H9 (cell line): ENCODE results near the gene HPDL. TPM values are rescaled to one million over a fixed set of nuclear protein-coding genes. Genes with fewer than 3 reads are reported as not detected.

Source experiments
- DNase-seq: peaks from one replicate; pipeline ENCODE4 v3.0.0-alpha.2; 2017
- H2AFZ ChIP-seq: one replicate; pipeline ENCODE4 v1.6.1; 2013; ENCODE audit warnings: mild to moderate bottlenecking, low read length, control low read depth, moderate library complexity
- H2AK5ac ChIP-seq: 2 replicates; pipeline ENCODE4 v1.6.1; 2013; ENCODE audit warnings: low read length, control low read depth, mixed read lengths; ENCODE audit not compliant: insufficient read length
- H2BK120ac ChIP-seq: one replicate; pipeline ENCODE4 v1.6.1; 2013; ENCODE audit warnings: low read depth, mild to moderate bottlenecking, low read length, control low read depth, inconsistent platforms; ENCODE audit not compliant: poor library complexity, severe bottlenecking
- H2BK12ac ChIP-seq: 2 replicates; pipeline ENCODE4 v1.6.1; 2013; ENCODE audit warnings: low read length, control low read depth, mixed read lengths, low read depth; ENCODE audit not compliant: insufficient read length
- H2BK15ac ChIP-seq: 2 replicates; pipeline ENCODE4 v1.6.1; 2013; ENCODE audit warnings: low read depth, low read length, control low read depth
- H2BK20ac ChIP-seq: one replicate; pipeline ENCODE4 v1.6.1; 2013; ENCODE audit warnings: low read depth, mild to moderate bottlenecking, low read length, control low read depth, inconsistent platforms; ENCODE audit not compliant: poor library complexity, severe bottlenecking
- H2BK5ac ChIP-seq: 2 replicates; pipeline ENCODE4 v1.6.1; 2013; ENCODE audit warnings: low read length, control low read depth, mixed read lengths; ENCODE audit not compliant: insufficient read length
- H3K14ac ChIP-seq: 2 replicates; pipeline ENCODE4 v1.6.1; 2013; ENCODE audit warnings: low read length, control low read depth; ENCODE audit not compliant: insufficient read depth
- H3K18ac ChIP-seq: 2 replicates; pipeline ENCODE4 v1.6.1; 2013; ENCODE audit warnings: low read depth, mild to moderate bottlenecking, mixed read lengths, low read length, control low read depth; ENCODE audit not compliant: insufficient read length
- H3K23ac ChIP-seq: 2 replicates; pipeline ENCODE4 v1.6.1; 2013; ENCODE audit warnings: low read length, control low read depth, mixed read lengths, low read depth; ENCODE audit not compliant: insufficient read length
- H3K23me2 ChIP-seq: 2 replicates; pipeline ENCODE4 v1.6.1; 2013; ENCODE audit warnings: low read depth, mild to moderate bottlenecking, mixed read lengths, low read length, control low read depth; ENCODE audit not compliant: insufficient read length, poor library complexity, severe bottlenecking
- H3K27ac ChIP-seq: 2 replicates; pipeline ENCODE4 v1.5.1; 2013; ENCODE audit warnings: low read length, control low read depth, mixed read lengths, low read depth; ENCODE audit not compliant: insufficient read length
- H3K27me3 ChIP-seq: 2 replicates; pipeline ENCODE4 v1.6.1; 2013; ENCODE audit warnings: low read length, control low read depth, inconsistent platforms; ENCODE audit not compliant: insufficient read depth
- H3K4ac ChIP-seq: 2 replicates; pipeline ENCODE4 v1.6.1; 2013; ENCODE audit warnings: low read depth, mild to moderate bottlenecking, control low read depth, inconsistent platforms, low read length, moderate library complexity
- H3K4me1 ChIP-seq: 2 replicates; pipeline ENCODE4 v1.6.1; 2013; ENCODE audit warnings: low read length, control low read depth, inconsistent platforms; ENCODE audit not compliant: insufficient read depth
- H3K4me2 ChIP-seq: 2 replicates; pipeline ENCODE4 v1.6.1; 2013; ENCODE audit warnings: low read length, control low read depth, mixed read lengths; ENCODE audit not compliant: insufficient read length, insufficient read depth
- H3K56ac ChIP-seq: 2 replicates; pipeline ENCODE4 v1.6.1; 2013; ENCODE audit warnings: low read depth, mild to moderate bottlenecking, mixed read lengths, low read length, control low read depth; ENCODE audit not compliant: insufficient read length
- H3K79me1 ChIP-seq: 2 replicates; pipeline ENCODE4 v1.6.1; 2013; ENCODE audit warnings: low read depth, mild to moderate bottlenecking, moderate library complexity, low read length, control low read depth, inconsistent platforms; ENCODE audit not compliant: insufficient read depth, poor library complexity, severe bottlenecking
- H3K79me2 ChIP-seq: 2 replicates; pipeline ENCODE4 v1.6.1; 2013; ENCODE audit warnings: low read length, control low read depth, inconsistent platforms; ENCODE audit not compliant: insufficient read depth
- H3K9ac ChIP-seq: 2 replicates; pipeline ENCODE4 v1.6.1; 2013; ENCODE audit warnings: low read length, control low read depth, mixed read lengths; ENCODE audit not compliant: insufficient read length; ENCODE audit errors: extremely low read depth
- H3K9me3 ChIP-seq: one replicate; pipeline ENCODE4 v1.6.1; 2013; ENCODE audit warnings: low read depth, low read length, inconsistent platforms; ENCODE audit not compliant: control insufficient read depth
- H3T11ph ChIP-seq: one replicate; pipeline ENCODE4 v1.6.1; 2013; ENCODE audit warnings: mild to moderate bottlenecking, low read length, control low read depth, inconsistent platforms
- H4K20me1 ChIP-seq: one replicate; pipeline ENCODE4 v1.6.1; 2013; ENCODE audit not compliant: control insufficient read depth, insufficient read length, insufficient read depth
- H4K5ac ChIP-seq: 2 replicates; pipeline ENCODE4 v1.6.1; 2013; ENCODE audit warnings: low read depth, mild to moderate bottlenecking, mixed read lengths, low read length, control low read depth; ENCODE audit not compliant: insufficient read length
- H4K8ac ChIP-seq: replicated peaks from 2 replicates; pipeline ENCODE4 v1.6.1; 2013; ENCODE audit warnings: low read length, control low read depth, mixed read lengths, low read depth; ENCODE audit not compliant: insufficient read length
- H4K91ac ChIP-seq: 2 replicates; pipeline ENCODE4 v1.6.1; 2013; ENCODE audit warnings: low read depth, mild to moderate bottlenecking, moderate library complexity, mixed read lengths, low read length, control low read depth; ENCODE audit not compliant: insufficient read length
- H3K27ac Mint-ChIP-seq, 3 experiments: 2 replicates in 2 of 3; 3 replicates in 1 of 3; pipeline ENCODE4 v1.8.0; 2020 to 2021; ENCODE audit warnings: mixed read lengths in 3 of 3, mild to moderate bottlenecking in 1 of 3, moderate library complexity in 1 of 3
- H3K27me3 Mint-ChIP-seq: 2 replicates; pipeline ENCODE4 v1.8.0; 2021; ENCODE audit warnings: low read depth, mild to moderate bottlenecking, moderate library complexity, mixed read lengths
- H3K36me3 Mint-ChIP-seq, 3 experiments: 2 replicates in 2 of 3; 3 replicates in 1 of 3; pipeline ENCODE4 v1.8.0; 2020 to 2021; ENCODE audit warnings: low read depth in 3 of 3, mixed read lengths in 3 of 3; ENCODE audit not compliant: insufficient read depth in 1 of 3
- H3K4me1 Mint-ChIP-seq, 2 experiments: 2 replicates each; pipeline ENCODE4 v1.8.0; 2020; ENCODE audit warnings: mixed read lengths in 2 of 2
- H3K4me3 Mint-ChIP-seq, 2 experiments: 2 replicates in 1 of 2; 3 replicates in 1 of 2; pipeline ENCODE4 v1.8.0; 2020 to 2021; ENCODE audit warnings: mild to moderate bottlenecking in 2 of 2, mixed read lengths in 2 of 2, moderate library complexity in 1 of 2
- H3K9me3 Mint-ChIP-seq, 2 experiments: 2 replicates in 1 of 2; 3 replicates in 1 of 2; pipeline ENCODE4 v1.8.0; 2020; ENCODE audit warnings: mild to moderate bottlenecking in 2 of 2, mixed read lengths in 2 of 2, moderate library complexity in 1 of 2
- WGBS: extraction: QIAGEN DNeasy Blood & Tissue Kit; methylation state at CpG from one replicate; pipeline ENCODE4 v1.1.7; 2013; ENCODE audit warnings: missing lambda C conversion rate, low lambda C conversion rate, mixed read lengths; ENCODE audit not compliant: insufficient read length; ENCODE audit errors: extremely low coverage; 5-methylcytosine and 5-hydroxymethylcytosine counted together
- total RNA-seq: library from RNA; stranded (reverse); gene quantifications from 2 replicates; pipeline ENCODE4 v1.2.1, GENCODE V29; 2021
- TF ChIP-seq, protein P1 (sequence below): fragments of 200-600 bp; sonication (generic); conservative IDR thresholded peaks from 3 replicates; pipeline ENCODE4 v1.8.0; 2021; ENCODE audit warnings: antibody characterized with exemption, mild to moderate bottlenecking

HPDL gene
- total RNA-seq, 1 experiment from 2014 or later: 10.6 TPM

DNA sequence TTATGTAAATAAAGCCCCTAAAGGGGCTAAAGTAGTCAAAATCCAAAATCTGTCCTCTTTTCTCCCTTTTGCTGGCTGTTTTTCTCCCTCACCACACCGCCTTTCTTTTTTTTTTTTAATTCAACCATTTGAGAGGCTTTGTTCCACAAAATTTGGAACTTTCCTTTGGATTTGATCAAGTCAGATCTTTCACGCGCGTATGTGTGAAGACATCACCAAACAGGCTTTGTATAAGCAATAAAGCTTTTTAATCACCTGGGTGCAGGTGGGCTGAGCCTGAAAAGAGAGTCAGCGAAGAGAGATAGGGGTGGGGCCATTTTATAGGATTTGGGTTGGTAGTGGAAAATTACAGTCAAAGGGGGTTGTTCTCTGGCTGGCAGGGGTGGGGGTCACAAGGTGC is 5.3 kb upstream of the HPDL start:
- H3T11ph ChIP-seq: no peak overlapping the region
- H3K9ac ChIP-seq: no peak overlapping the region

More for the DNA sequence above, 5.3 kb upstream of the HPDL start:
- H2BK15ac ChIP-seq: no peak overlapping the region
- H3K79me2 ChIP-seq: no peaks in the 10 kb centered on the region
- no peak overlapping the region for H3K56ac ChIP-seq
- TF ChIP-seq, protein P1, sequence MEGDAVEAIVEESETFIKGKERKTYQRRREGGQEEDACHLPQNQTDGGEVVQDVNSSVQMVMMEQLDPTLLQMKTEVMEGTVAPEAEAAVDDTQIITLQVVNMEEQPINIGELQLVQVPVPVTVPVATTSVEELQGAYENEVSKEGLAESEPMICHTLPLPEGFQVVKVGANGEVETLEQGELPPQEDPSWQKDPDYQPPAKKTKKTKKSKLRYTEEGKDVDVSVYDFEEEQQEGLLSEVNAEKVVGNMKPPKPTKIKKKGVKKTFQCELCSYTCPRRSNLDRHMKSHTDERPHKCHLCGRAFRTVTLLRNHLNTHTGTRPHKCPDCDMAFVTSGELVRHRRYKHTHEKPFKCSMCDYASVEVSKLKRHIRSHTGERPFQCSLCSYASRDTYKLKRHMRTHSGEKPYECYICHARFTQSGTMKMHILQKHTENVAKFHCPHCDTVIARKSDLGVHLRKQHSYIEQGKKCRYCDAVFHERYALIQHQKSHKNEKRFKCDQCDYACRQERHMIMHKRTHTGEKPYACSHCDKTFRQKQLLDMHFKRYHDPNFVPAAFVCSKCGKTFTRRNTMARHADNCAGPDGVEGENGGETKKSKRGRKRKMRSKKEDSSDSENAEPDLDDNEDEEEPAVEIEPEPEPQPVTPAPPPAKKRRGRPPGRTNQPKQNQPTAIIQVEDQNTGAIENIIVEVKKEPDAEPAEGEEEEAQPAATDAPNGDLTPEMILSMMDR: no peak
- H3K14ac ChIP-seq: no peak overlapping the region; the same call in 1 of the 2 replicates
- H3K4me3 Mint-ChIP-seq: peak overlapping the region; percentile 27 to 67; a peak in 4 of 5 replicates
- H3K36me3 Mint-ChIP-seq: peaks cover 3 to 11% (median 3%) of the 10 kb centered on the region in 3 experiments; a peak in 4 of 7 replicates
- H3K18ac ChIP-seq: peak overlapping the region; percentile 21
- no peaks in the 10 kb centered on the region for H3K27me3 ChIP-seq
- H2AFZ ChIP-seq: no peak overlapping the region
- no peaks in the 10 kb centered on the region for H3K9me3 ChIP-seq
- peaks cover 2% of the 10 kb centered on the region; the same call in 1 of the 2 replicates for H3K4me1 ChIP-seq
- no peaks in the 10 kb centered on the region for H4K20me1 ChIP-seq
- H4K91ac ChIP-seq: no peak overlapping the region
- H4K5ac ChIP-seq: no peak overlapping the region
- H3K4ac ChIP-seq: no peak overlapping the region
- no peak overlapping the region for H3K23ac ChIP-seq
- H3K79me1 ChIP-seq: no peaks in the 10 kb centered on the region
- no peak overlapping the region for H2BK12ac ChIP-seq
- H3K23me2 ChIP-seq: no peaks in the 10 kb centered on the region
- H2BK5ac ChIP-seq: no peak overlapping the region
- H3K4me2 ChIP-seq: no peak overlapping the region
- H3K27ac Mint-ChIP-seq: peak overlapping the region; percentile 90 to 98 (median 98)
- no CpG with 5 or more reads among the region's 5 CpGs for WGBS
- H2BK20ac ChIP-seq: no peak overlapping the region
- peaks cover 3 to 11% of the 10 kb centered on the region in 2 experiments; a peak in 4 of 5 replicates for H3K9me3 Mint-ChIP-seq
- peak overlapping the region; percentile 60 for H3K27ac ChIP-seq
- no peak overlapping the region for H2AK5ac ChIP-seq
- no peak overlapping the region for H4K8ac ChIP-seq
- H2BK120ac ChIP-seq: no peak overlapping the region
- no peaks in the 10 kb centered on the region for H3K27me3 Mint-ChIP-seq
- H3K4me1 Mint-ChIP-seq: peaks cover 29 to 32% of the 10 kb centered on the region in 2 experiments
- DNase-seq: no peak
